Spinal cord (tissue), 10 donors: ENCODE results near the gene PIP5K1B. TPM values are rescaled to one million over a fixed set of nuclear protein-coding genes. Genes with fewer than 3 reads are reported as not detected.
A peak's percentile ranks its signal among the peaks of the same experiment; 100 is the strongest.

Source experiments
- DNase-seq, 6 donors: peaks; one replicate each; pipeline versions ENCODE4 v3.0.0 to v3.0.0-alpha.2; 2013 to 2015; ENCODE audit warnings: low spot score in 6 of 6, low read depth in 4 of 6
- H3K27ac ChIP-seq: one replicate; pipeline ENCODE4 v1.5.1; 2013; ENCODE audit warnings: low read depth, low read length, control low read depth
- H3K27me3 ChIP-seq: one replicate; pipeline ENCODE4 v1.6.1; 2013; ENCODE audit warnings: low read length; ENCODE audit not compliant: control insufficient read depth, insufficient read depth
- H3K36me3 ChIP-seq: one replicate; pipeline ENCODE4 v1.6.1; 2013; ENCODE audit warnings: low read length; ENCODE audit not compliant: control insufficient read depth, insufficient read depth
- H3K4me1 ChIP-seq: one replicate; pipeline ENCODE4 v1.6.1; 2013; ENCODE audit warnings: low read length; ENCODE audit not compliant: control insufficient read depth, insufficient read depth
- H3K4me3 ChIP-seq: one replicate; pipeline ENCODE4 v1.5.1; 2013; ENCODE audit warnings: low read depth, low read length, control low read depth
- H3K9me3 ChIP-seq: one replicate; pipeline ENCODE4 v1.6.1; 2013; ENCODE audit warnings: low read length; ENCODE audit not compliant: control insufficient read depth, insufficient read depth
- WGBS: methylation state at CpG from one replicate; pipeline ENCODE4 v1.1.5; 2013; ENCODE audit warnings: missing lambda C conversion rate; ENCODE audit not compliant: insufficient coverage; 5-methylcytosine and 5-hydroxymethylcytosine counted together
- polyA plus RNA-seq, 2 donors: library from polyadenylated mRNA; unstranded; fragments of 120-200 nt; gene quantifications; one replicate each; pipeline ENCODE4 v1.2.1, GENCODE V29; 2013; ENCODE audit not compliant: insufficient read length in 2 of 2
- total RNA-seq, 2 donors: library from RNA; depleted of rRNA in 1 of 2; stranded (reverse); fragments of 120-200 nt in 1 of 2; fragments of >200 nt in 1 of 2; gene quantifications; one replicate each; pipeline versions ENCODE4 v1.2.3 to v1.2.4, GENCODE V29; 2013 to 2014
- donor health status: healthy.

The PIP5K1B gene
- total and polyA plus RNA-seq, 4 donors = 7.5 to 19.9 (median 12.7) TPM

GRCh38 chr9:69035438-69036308, 330.6 kb downstream of the PIP5K1B start, which contains the start of gene FXN:
Gene FXN (plus strand): TSS chr9:69035752. CDS start chr9:69035783, 31 bp downstream.
- under 1% methylated on average over 67 of the region's 75 CpGs for WGBS
- peak within 1 kb of the TSS; percentile 57 for H3K27ac ChIP-seq
- H3K36me3 ChIP-seq = no peaks in the 10 kb centered on the region
- H3K4me1 ChIP-seq = peaks cover 17% of the 10 kb centered on the region
- H3K27me3 ChIP-seq = no peaks in the 10 kb centered on the region
- peak; percentile 57 to 91 (median 66) for DNase-seq
- H3K4me3 ChIP-seq = peak within 1 kb of the TSS; percentile 58
- H3K9me3 ChIP-seq = no peaks in the 10 kb centered on the region

- Histone ChIP-seq H3K27ac (peak overlapping the region; percentile 53), H3K4me1 (peaks cover 17% of the 10 kb centered on the region), H3K36me3 (no peaks in the 10 kb centered on the region), H3K27me3 (no peaks in the 10 kb centered on the region), H3K9me3 (no peaks in the 10 kb centered on the region), H3K4me3 (peak overlapping the region; percentile 58)
- no peak for DNase-seq
- 13% methylated on average over 9 of the region's 14 CpGs for WGBS
Observed at GRCh38 chr9:69036309-69036708, 331.3 kb downstream of the PIP5K1B start.

GRCh38 chr9:69036799-69037198, 331.8 kb downstream of the PIP5K1B start:
- WGBS = 51% methylated on average over 7 of the region's 10 CpGs
- Histone ChIP-seq H3K36me3 (no peaks in the 10 kb centered on the region), H3K4me1 (peaks cover 17% of the 10 kb centered on the region), H3K27ac (peak overlapping the region; percentile 53), H3K4me3 (peak overlapping the region; percentile 58), H3K27me3 (no peaks in the 10 kb centered on the region), H3K9me3 (no peaks in the 10 kb centered on the region)
- DNase-seq = no peak

- Histone ChIP-seq H3K36me3 (no peaks in the 10 kb centered on the region), H3K4me3 (no peak overlapping the region), H3K9me3 (no peaks in the 10 kb centered on the region), H3K4me1 (peaks cover 15% of the 10 kb centered on the region), H3K27me3 (no peaks in the 10 kb centered on the region), H3K27ac (no peak overlapping the region)
- WGBS = 100% methylated on average over 1 of the region's 2 CpGs
- DNase-seq = no peak
Observed at GRCh38 chr9:69040646-69041045, 335.6 kb downstream of the PIP5K1B start.

- no peaks in the 10 kb centered on the region for H3K9me3 ChIP-seq
- WGBS = 45% methylated on average over 7 of the region's 9 CpGs
- H3K27me3 ChIP-seq = no peaks in the 10 kb centered on the region
- DNase-seq = peak in 1 of 6 donors; percentile 30
- peaks cover 22% of the 10 kb centered on the region for H3K36me3 ChIP-seq
- H3K4me3 ChIP-seq = no peak overlapping the region
- peaks cover 8% of the 10 kb centered on the region for H3K4me1 ChIP-seq
- H3K27ac ChIP-seq = no peak overlapping the region
Observed at GRCh38 chr9:69044240-69045219, 339.5 kb downstream of the PIP5K1B start.

- Histone ChIP-seq H3K9me3 (no peaks in the 10 kb centered on the region), H3K4me3 (no peak overlapping the region), H3K27ac (no peak overlapping the region), H3K27me3 (no peaks in the 10 kb centered on the region), H3K36me3 (peaks cover 22% of the 10 kb centered on the region), H3K4me1 (peaks cover 8% of the 10 kb centered on the region)
- DNase-seq = no peak
- WGBS = 82% methylated on average over 3 of the region's 4 CpGs
Observed at GRCh38 chr9:69045821-69046220, 340.8 kb downstream of the PIP5K1B start.

GRCh38 chr9:69046723-69047122, 341.7 kb downstream of the PIP5K1B start:
- Histone ChIP-seq H3K36me3 (peaks cover 22% of the 10 kb centered on the region), H3K27me3 (no peaks in the 10 kb centered on the region), H3K4me1 (peaks cover 8% of the 10 kb centered on the region), H3K4me3 (no peak overlapping the region), H3K27ac (no peak overlapping the region), H3K9me3 (no peaks in the 10 kb centered on the region)
- WGBS = no CpG with 5 or more reads among the region's 4 CpGs
- DNase-seq = no peak

GRCh38 chr9:69047371-69047770, 342.3 kb downstream of the PIP5K1B start:
- H3K27ac ChIP-seq = no peak overlapping the region

GRCh38 chr9:69049094-69049493, 344.1 kb downstream of the PIP5K1B start:
- Histone ChIP-seq H3K27ac (no peak overlapping the region), H3K27me3 (no peaks in the 10 kb centered on the region), H3K9me3 (no peaks in the 10 kb centered on the region), H3K4me3 (no peak overlapping the region), H3K36me3 (peaks cover 22% of the 10 kb centered on the region), H3K4me1 (peaks cover 8% of the 10 kb centered on the region)
- no peak for DNase-seq
- WGBS = 97% methylated on average over 6 of the region's 6 CpGs

More at GRCh38 chr9:69047371-69047770, 342.3 kb downstream of the PIP5K1B start:
- H3K4me1 ChIP-seq = peaks cover 8% of the 10 kb centered on the region
- H3K9me3 ChIP-seq = no peaks in the 10 kb centered on the region
- 57% methylated on average over 4 of the region's 4 CpGs for WGBS
- H3K27me3 ChIP-seq = no peaks in the 10 kb centered on the region
- no peak for DNase-seq
- H3K4me3 ChIP-seq = no peak overlapping the region
- H3K36me3 ChIP-seq = peaks cover 22% of the 10 kb centered on the region
